ENCODE measurements around the gene LAMA1. TPM values are rescaled to one million over a fixed set of nuclear protein-coding genes. Genes with fewer than 3 reads are reported as not detected.

LAMA1 gene
- total RNA-seq, 2 experiments from 2014 or later = not detected

DNA sequence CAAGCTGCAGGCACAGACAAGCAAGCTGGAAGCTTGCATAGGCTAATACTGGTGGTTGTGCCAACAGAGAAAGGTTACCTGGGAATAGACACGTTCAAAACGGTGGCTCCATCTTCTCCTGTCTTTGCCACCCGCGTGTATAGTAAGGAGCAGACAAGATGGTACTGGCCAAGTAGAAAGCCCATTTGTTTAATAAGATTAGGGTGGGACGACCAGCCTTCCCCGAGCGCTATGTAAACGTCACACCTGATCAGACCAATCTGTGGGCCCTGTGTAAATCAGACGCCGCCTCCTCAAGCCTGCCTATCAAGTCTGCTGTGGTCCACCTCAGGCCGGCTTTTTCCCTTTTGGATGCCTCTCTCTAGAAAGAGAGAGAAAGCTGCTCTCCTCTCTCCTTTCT is 189.2 kb downstream of the LAMA1 start:
- Mint-ChIP-seq H3K27ac (no peak overlapping the region), H3K27me3 (ENCODE audit: low read depth) (no peaks in the 10 kb centered on the region), H3K4me1 (ENCODE audit: low read depth) (no peaks in the 10 kb centered on the region), H3K9me3 (ENCODE audit: insufficient read depth) (peaks cover 11% of the 10 kb centered on the region), H3K36me3 (ENCODE audit: low read depth) (no peaks in the 10 kb centered on the region), H3K4me3 (no peak overlapping the region)
- CTCF ChIA-PET = no interaction called here
- POLR2A ChIA-PET = no interaction called here
- ATAC-seq (no peak), DNase-seq (no peak)

DNA sequence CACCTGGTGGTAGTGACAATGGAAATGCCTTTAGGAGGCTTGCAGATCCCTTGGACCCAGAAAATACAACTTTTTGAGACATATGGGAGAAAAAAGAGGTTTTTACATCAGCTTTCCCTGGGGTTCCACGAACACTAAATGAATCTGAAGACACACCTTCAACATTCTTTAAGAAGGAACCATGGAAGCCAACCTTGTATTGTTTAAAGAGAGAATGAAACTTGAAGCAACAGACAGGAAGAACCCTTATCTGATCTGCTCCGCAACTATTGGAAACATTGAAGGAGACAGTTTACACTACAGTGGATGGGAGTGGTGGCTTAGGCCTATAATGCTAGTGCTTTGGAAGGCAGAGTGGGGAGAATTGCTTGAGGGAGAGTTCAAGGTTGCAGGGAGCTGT is 190.4 kb downstream of the LAMA1 start:
- ATAC-seq (no peak), DNase-seq (no peak)
- Mint-ChIP-seq H3K9me3 (ENCODE audit: insufficient read depth) (peaks cover 8% of the 10 kb centered on the region), H3K4me1 (ENCODE audit: low read depth) (no peaks in the 10 kb centered on the region), H3K27ac (no peak overlapping the region), H3K27me3 (ENCODE audit: low read depth) (no peaks in the 10 kb centered on the region), H3K4me3 (no peak overlapping the region), H3K36me3 (ENCODE audit: low read depth) (no peaks in the 10 kb centered on the region)
- POLR2A ChIA-PET = no interaction called here
- CTCF ChIA-PET = no interaction called here

DNA sequence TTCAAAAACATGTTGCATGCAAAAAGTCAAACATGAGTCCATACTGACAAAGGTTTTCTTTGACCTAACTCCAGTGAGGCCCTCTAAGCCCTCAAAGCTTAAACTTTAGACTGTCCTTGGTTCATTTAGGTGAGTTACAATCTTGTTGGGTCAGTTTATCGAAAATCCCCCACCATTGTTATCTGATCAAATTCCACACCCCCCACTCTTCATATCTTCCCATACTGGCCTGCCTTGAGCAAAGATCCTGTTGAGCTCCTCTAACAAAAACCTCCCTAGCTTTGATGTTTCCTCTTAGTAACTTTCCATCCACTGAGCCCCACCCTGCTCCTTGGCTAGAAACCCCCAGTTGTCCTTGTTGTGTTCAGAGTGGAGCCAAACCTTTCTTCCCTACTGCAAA is 194.4 kb downstream of the LAMA1 start:
- DNase-seq (no peak), ATAC-seq (no peak)
- POLR2A ChIA-PET = no interaction called here
- CTCF ChIA-PET = no interaction called here
- H3K27ac Mint-ChIP-seq = no peak overlapping the region
- no peak overlapping the region for H3K4me3 Mint-ChIP-seq
- H3K27me3 Mint-ChIP-seq (ENCODE audit: low read depth) = no peaks in the 10 kb centered on the region
- no peaks in the 10 kb centered on the region for H3K36me3 Mint-ChIP-seq (ENCODE audit: low read depth)
- no peaks in the 10 kb centered on the region for H3K4me1 Mint-ChIP-seq (ENCODE audit: low read depth)
- peaks cover 5% of the 10 kb centered on the region for H3K9me3 Mint-ChIP-seq (ENCODE audit: insufficient read depth)

DNA sequence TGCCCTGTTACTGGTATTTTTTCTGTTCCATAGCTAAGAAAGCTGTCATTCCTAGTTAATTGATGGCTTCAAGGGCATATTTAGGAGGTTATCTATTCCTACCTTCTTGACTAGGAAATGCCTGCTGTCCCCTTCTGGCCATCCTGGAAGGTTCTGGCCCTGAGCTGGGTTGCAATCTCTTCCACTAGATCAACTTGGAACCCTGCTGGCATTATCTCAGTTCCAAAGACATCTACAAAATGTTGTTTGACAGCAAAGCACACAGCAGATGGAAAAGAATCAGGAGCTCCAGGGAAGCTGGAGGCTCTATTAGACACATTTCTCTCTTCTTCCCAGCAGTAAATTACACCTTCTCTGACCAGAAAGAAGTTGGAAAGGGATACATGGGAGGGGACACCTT is 196.0 kb downstream of the LAMA1 start:
- CTCF ChIA-PET = no interaction called here
- Mint-ChIP-seq H3K4me3 (no peak overlapping the region), H3K9me3 (ENCODE audit: insufficient read depth) (peaks cover 5% of the 10 kb centered on the region), H3K36me3 (ENCODE audit: low read depth) (no peaks in the 10 kb centered on the region), H3K27ac (no peak overlapping the region), H3K4me1 (ENCODE audit: low read depth) (no peaks in the 10 kb centered on the region), H3K27me3 (ENCODE audit: low read depth) (no peaks in the 10 kb centered on the region)
- ATAC-seq (no peak), DNase-seq (no peak)
- POLR2A ChIA-PET = no interaction called here

DNA sequence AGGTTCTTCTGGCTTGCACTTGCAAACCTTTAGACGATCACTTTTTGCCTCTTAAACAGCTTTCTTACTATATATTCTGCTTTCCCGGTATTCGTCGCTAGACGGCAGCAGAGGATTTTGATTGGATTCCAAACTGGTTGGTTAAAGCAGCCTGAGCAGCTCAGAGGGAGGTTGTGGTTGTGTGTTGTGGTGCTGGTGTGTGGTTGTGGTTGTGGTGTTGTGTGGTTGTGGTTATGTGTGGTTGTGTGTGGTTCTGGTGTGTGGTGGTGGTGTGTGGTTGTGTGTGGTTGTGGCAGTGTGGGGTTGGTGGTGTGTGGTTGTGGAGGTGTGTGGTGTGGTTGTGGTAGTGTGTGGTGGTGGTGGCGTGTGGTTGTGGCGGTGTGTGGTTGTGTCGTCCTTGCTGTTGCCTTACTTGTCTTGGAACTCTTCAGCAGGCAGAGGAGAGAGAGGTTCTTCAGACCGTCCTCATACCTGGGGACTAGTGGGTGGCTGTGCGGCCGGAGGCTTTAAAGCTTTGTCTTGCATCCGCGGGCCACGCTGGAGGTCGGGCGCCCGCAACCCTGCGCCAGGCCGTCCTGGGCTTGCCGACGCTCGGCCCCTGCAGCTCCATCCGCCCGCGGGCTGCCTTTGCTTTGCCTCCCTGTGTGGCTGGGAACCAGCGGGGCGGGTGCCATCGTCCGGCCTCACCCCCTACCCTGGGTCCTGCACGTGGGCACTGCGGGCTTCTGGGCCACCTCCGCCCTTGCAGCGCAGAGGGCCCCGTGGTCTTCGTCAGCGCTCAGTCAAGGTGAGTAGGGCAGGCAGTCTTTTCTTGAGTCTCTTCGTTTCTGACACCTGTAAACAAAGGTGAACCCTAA is 197.3 kb downstream of the LAMA1 start:
- no peaks in the 10 kb centered on the region for H3K4me1 Mint-ChIP-seq (ENCODE audit: low read depth)
- CTCF ChIA-PET = no interaction called here
- no peaks in the 10 kb centered on the region for H3K36me3 Mint-ChIP-seq (ENCODE audit: low read depth)
- peak overlapping the region; percentile 32 for H3K4me3 Mint-ChIP-seq
- H3K27me3 Mint-ChIP-seq (ENCODE audit: low read depth) = no peaks in the 10 kb centered on the region
- DNase-seq (peak; percentile 20), ATAC-seq (no peak)
- peaks cover 5% of the 10 kb centered on the region for H3K9me3 Mint-ChIP-seq (ENCODE audit: insufficient read depth)
- H3K27ac Mint-ChIP-seq = peak overlapping the region; percentile 64
- POLR2A ChIA-PET = no interaction called here

DNA sequence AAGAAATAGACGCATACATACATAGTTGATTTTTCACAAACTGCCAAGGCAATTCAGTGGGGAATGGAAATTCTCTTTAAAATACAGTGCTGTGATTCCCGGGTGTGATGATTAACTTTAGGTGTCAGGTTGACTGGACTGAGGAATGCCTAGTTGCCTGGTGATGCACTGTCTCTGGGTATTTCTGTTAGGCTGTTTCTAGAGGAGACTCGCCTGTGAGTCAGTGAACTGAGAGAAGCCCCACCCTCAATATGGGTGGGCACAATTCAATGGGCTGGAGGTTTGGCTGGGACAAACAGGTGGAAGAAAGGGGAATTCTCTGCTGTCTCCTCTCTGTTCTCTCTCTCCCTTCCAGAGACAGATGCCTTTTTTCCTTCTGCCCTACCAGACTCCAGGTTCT is 200.5 kb downstream of the LAMA1 start:
- CTCF ChIA-PET = no interaction called here

DNA sequence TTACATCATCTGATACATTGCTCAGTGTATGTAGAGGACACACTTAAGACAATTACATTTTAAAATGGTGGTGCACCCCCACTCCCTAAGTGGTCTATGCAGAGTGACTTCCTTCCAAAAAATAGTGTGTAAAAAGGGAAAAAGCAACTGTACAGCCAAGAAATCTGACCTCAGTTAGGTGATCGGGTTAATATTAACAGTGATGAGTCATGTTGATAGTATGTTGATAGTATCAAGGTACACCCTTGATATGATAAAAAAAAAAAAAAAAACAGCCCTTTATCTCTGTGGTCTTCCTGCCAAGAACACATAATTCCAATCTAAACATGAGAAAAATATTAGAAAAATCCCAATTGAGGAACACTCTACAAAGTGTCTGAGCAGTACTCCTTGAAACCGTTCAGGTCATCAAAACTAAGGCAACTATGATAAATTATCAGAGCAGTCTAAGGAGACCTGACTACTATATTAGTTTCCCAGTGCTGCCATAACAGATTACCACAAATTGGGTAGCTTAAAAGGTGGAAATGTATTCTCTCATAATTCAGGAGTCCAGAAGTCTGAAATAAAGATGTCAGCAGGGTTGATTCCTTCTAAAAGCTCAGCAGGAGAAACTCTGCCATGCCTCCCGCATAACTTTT is 216.2 kb downstream of the LAMA1 start:
- H3K4me1 Mint-ChIP-seq (ENCODE audit: low read depth) = no peaks in the 10 kb centered on the region
- no peak for ATAC-seq
- no peaks in the 10 kb centered on the region for H3K27me3 Mint-ChIP-seq (ENCODE audit: low read depth)
- ChIA-PET CTCF (no interaction called here), POLR2A (no interaction called here)
- no peak overlapping the region for H3K27ac Mint-ChIP-seq
- no peak for DNase-seq
- H3K4me3 Mint-ChIP-seq = no peak overlapping the region
- peaks cover 3% of the 10 kb centered on the region for H3K9me3 Mint-ChIP-seq (ENCODE audit: insufficient read depth)
- no peaks in the 10 kb centered on the region for H3K36me3 Mint-ChIP-seq (ENCODE audit: low read depth)

More for the DNA sequence above, 200.5 kb downstream of the LAMA1 start:
- Mint-ChIP-seq H3K36me3 (ENCODE audit: low read depth) (no peaks in the 10 kb centered on the region), H3K9me3 (ENCODE audit: insufficient read depth) (peaks cover 5% of the 10 kb centered on the region), H3K4me3 (no peak overlapping the region), H3K4me1 (ENCODE audit: low read depth) (no peaks in the 10 kb centered on the region), H3K27ac (no peak overlapping the region), H3K27me3 (ENCODE audit: low read depth) (no peaks in the 10 kb centered on the region)
- no peak for ATAC-seq
- no peak for DNase-seq
- POLR2A ChIA-PET = no interaction called here

DNA sequence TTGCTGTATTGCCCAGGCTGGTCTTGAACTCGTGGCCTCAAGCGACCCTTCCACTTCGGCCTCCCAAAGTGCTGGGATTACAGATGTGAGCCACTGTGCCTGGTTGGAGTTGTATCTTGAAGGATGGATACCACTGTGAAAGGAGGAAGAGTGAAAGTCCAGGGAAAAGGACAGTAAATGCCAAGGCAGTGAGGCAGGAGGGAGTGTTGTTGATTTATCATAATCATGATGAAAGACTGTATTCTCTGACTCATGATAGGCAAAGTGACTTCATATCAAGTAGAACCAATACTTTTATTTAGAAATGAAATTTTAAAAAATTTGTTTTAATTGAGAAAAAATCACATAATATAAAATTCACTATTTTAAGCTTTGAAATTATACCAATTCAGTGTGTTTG is 225.8 kb downstream of the LAMA1 start:
- no peak overlapping the region for H3K4me3 Mint-ChIP-seq
- H3K36me3 Mint-ChIP-seq (ENCODE audit: low read depth) = no peaks in the 10 kb centered on the region
- DNase-seq = no peak
- no peak overlapping the region for H3K27ac Mint-ChIP-seq
- no peaks in the 10 kb centered on the region for H3K4me1 Mint-ChIP-seq (ENCODE audit: low read depth)
- no peaks in the 10 kb centered on the region for H3K9me3 Mint-ChIP-seq (ENCODE audit: insufficient read depth)
- ChIA-PET POLR2A (no interaction called here), CTCF (no interaction called here)
- no peak for ATAC-seq
- no peaks in the 10 kb centered on the region for H3K27me3 Mint-ChIP-seq (ENCODE audit: low read depth)

Other genes starting within 250 kb of the LAMA1 start
- not detected for gene LRRC30, start 113.3 kb upstream of the LAMA1 start, total RNA-seq